ENCODE data around the gene AQP10.
"Not testable (repeated sequence)": the region's sequence is repeated elsewhere in the genome, so short reads cannot be mapped to it uniquely, and the experiment has no call there.

AQP10 gene

DNA sequence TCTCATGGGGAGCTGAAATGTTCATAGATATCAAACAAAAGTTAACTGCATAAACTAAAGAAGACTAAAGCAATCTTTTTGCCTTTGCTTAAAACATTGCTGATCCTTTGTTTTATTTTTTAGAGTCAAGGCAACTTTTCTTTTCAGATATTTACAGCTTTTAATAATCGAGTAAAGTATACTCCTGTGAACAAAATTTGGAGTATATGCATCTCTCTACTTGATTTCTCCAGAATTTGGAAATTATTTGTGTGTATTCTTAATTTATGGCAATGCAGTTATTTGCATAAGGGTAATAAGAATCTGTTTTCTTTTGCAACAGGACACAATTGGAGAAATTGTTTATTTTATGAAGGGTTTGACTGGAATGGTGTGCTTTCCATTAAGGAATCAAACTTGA is 4.2 kb upstream of the AQP10 start:
- H3K4me3 ChIP-seq (ENCODE audit: low read depth, low read length), result no peak overlapping the region
- TF ChIP-seq, protein P1, sequence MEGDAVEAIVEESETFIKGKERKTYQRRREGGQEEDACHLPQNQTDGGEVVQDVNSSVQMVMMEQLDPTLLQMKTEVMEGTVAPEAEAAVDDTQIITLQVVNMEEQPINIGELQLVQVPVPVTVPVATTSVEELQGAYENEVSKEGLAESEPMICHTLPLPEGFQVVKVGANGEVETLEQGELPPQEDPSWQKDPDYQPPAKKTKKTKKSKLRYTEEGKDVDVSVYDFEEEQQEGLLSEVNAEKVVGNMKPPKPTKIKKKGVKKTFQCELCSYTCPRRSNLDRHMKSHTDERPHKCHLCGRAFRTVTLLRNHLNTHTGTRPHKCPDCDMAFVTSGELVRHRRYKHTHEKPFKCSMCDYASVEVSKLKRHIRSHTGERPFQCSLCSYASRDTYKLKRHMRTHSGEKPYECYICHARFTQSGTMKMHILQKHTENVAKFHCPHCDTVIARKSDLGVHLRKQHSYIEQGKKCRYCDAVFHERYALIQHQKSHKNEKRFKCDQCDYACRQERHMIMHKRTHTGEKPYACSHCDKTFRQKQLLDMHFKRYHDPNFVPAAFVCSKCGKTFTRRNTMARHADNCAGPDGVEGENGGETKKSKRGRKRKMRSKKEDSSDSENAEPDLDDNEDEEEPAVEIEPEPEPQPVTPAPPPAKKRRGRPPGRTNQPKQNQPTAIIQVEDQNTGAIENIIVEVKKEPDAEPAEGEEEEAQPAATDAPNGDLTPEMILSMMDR (IDR thresholded peaks at IDR 0.05; ENCODE audit: low read depth, low read length), result no peak

DNA sequence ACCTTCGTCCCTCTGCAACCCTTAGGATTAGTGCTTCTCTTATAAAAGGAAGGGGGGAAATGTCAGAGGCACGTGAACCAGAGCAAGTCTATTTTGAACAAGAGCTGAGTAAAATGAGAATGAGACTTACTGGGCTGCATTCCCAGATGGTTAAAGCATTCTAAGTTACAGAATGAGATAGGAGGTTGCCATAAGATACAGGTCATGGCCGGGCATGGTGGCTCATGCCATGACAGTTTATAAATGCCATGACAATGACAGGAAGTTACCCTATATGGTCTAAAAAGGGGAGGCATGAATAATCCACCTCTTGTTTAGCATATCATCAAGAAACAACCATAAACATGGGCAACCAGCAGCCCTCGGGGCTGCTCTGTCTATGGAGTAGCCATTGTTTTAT is 2.5 kb upstream of the AQP10 start:
- TF ChIP-seq, protein P1 (IDR thresholded peaks at IDR 0.05; ENCODE audit: low read depth, low read length), result no peak
- no peak overlapping the region for H3K4me3 ChIP-seq (ENCODE audit: low read depth, low read length)

DNA sequence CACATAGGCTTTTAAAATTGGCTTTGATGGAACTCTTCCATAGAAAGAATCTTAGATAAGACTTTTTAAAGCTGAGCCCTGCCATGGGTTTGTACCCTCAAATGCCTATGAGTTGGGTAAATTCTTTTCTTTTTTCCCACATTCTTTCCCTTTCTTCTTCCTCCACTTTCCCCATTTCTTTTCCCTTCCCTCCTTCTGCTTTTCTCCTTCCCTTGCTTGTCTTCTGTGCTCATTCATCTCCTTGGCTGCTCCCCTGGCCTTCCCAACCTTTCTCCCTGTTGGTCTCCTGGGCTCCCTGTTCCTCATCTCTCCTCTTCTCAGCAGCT is 679 bp downstream of the AQP10 start:
- H3K4me3 ChIP-seq (ENCODE audit: low read depth, low read length), result not testable (repeated sequence)

DNA sequence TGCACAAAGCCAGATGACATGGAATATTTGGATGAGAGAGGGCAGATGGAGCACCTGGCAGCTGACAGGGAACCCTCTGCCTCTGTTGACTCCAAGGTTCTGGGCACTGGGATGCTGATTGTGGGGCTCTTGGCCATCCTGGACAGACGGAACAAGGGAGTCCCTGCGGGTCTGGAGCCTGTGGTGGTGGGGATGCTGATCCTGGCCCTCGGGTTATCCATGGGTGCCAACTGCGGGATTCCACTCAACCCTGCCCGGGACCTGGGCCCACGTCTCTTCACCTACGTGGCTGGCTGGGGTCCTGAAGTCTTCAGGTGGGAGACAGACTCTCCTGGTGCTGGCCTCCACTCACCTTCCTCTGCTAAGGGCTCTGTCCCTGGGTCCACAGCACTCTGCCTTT is 2.6 kb downstream of the AQP10 start:
- H3K4me3 ChIP-seq (ENCODE audit: low read depth, low read length), result no peak overlapping the region
- TF ChIP-seq, protein P1 (IDR thresholded peaks at IDR 0.05; ENCODE audit: low read depth, low read length), result no peak

DNA sequence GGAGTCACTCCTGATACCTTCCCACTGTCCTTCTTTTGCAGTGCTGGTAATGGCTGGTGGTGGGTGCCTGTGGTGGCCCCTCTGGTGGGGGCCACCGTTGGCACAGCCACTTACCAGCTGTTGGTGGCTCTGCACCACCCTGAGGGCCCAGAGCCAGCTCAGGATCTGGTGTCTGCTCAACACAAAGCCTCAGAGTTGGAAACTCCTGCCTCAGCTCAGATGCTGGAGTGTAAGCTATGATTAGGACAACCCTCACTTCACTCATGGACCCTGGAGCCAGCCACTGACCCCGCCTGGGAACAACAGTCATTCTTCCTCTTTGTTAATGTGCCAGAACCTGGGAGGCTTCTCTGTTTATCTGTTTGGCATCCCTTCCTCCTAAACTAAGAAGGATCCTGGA is 3.3 kb downstream of the AQP10 start:
- TF ChIP-seq, protein P1 (IDR thresholded peaks at IDR 0.05; ENCODE audit: low read depth, low read length), result no peak
- H3K4me3 ChIP-seq (ENCODE audit: low read depth, low read length), result no peak overlapping the region

- TF ChIP-seq, protein P1 (IDR thresholded peaks at IDR 0.05; ENCODE audit: low read depth, low read length), result peak; percentile 97
- H3K4me3 ChIP-seq (ENCODE audit: low read depth, low read length), result peak within 1 kb of the TSS; percentile 91
These were observed 4.0 kb downstream of the AQP10 start, which contains the start of gene ATP8B2 for GRCh38 chr1:154324669-154325582. ATP8B2 (plus strand) TSS chr1:154325525; CDS start chr1:154328142, 2,617 bp downstream.

GRCh38 chr1:154325583-154326545 is 5.0 kb downstream of the AQP10 start:
- TF ChIP-seq, protein P1 (IDR thresholded peaks at IDR 0.05; ENCODE audit: low read depth, low read length), result peak; percentile 74
- H3K4me3 ChIP-seq (ENCODE audit: low read depth, low read length), result peak overlapping the region; percentile 91
